ENCODE data around the gene CUX1. TPM values are rescaled to one million over a fixed set of nuclear protein-coding genes. Genes with fewer than 3 reads are reported as not detected.

CUX1 gene
- polyA plus RNA-seq, 1 experiment: 29.7 TPM

- CTCF ChIA-PET: no interaction called here
Measured at GRCh38 chr7:101957744-101958525, 140.5 kb downstream of the CUX1 start.

DNA sequence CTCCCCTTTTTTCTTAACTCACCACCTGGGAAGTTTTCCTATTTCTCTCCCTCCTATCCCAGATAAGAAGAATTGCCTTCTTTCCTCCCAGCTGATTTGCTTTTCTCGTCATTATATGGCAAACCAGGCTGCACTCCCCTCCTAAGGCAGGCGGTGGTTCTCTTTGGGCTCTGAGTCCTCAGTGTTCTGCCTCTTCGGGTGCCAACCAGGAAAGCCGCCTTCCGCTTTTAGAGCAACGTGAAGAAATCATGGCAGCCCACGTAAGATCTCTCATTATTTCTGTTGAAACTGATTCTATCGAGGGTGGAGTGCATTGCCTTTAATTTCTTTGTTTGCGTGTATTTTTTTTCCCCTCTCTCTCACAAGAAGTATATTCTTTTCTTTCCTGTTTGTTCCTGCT lies 141.9 kb downstream of the CUX1 start:
- CTCF ChIA-PET: no interaction called here
- no peak for DNase-seq (ENCODE audit: low read depth, low spot score)
- Histone ChIP-seq H3K27ac (ENCODE audit: low read depth, low read length) (no peak overlapping the region), H3K27me3 (ENCODE audit: control insufficient read depth, insufficient read depth, low read length) (no peaks in the 10 kb centered on the region), H3K4me3 (ENCODE audit: low read depth, low read length) (no peak overlapping the region), H3K9me3 (ENCODE audit: control insufficient read depth, insufficient read depth, low read length) (no peaks in the 10 kb centered on the region)
- POLR2A ChIA-PET: no interaction called here
- TF ChIP-seq, protein P1, sequence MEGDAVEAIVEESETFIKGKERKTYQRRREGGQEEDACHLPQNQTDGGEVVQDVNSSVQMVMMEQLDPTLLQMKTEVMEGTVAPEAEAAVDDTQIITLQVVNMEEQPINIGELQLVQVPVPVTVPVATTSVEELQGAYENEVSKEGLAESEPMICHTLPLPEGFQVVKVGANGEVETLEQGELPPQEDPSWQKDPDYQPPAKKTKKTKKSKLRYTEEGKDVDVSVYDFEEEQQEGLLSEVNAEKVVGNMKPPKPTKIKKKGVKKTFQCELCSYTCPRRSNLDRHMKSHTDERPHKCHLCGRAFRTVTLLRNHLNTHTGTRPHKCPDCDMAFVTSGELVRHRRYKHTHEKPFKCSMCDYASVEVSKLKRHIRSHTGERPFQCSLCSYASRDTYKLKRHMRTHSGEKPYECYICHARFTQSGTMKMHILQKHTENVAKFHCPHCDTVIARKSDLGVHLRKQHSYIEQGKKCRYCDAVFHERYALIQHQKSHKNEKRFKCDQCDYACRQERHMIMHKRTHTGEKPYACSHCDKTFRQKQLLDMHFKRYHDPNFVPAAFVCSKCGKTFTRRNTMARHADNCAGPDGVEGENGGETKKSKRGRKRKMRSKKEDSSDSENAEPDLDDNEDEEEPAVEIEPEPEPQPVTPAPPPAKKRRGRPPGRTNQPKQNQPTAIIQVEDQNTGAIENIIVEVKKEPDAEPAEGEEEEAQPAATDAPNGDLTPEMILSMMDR (IDR thresholded peaks at IDR 0.05; ENCODE audit: low read depth, low read length): no peak

More at GRCh38 chr7:101957744-101958525, 140.5 kb downstream of the CUX1 start:
- H3K27me3 ChIP-seq (ENCODE audit: control insufficient read depth, insufficient read depth, low read length): no peaks in the 10 kb centered on the region
- no peaks in the 10 kb centered on the region for H3K9me3 ChIP-seq (ENCODE audit: control insufficient read depth, insufficient read depth, low read length)
- POLR2A ChIA-PET: no interaction called here
- no peak overlapping the region for H3K27ac ChIP-seq (ENCODE audit: low read depth, low read length)
- DNase-seq (ENCODE audit: low read depth, low spot score): no peak
- TF ChIP-seq, protein P1 (IDR thresholded peaks at IDR 0.05; ENCODE audit: low read depth, low read length): no peak
- H3K4me3 ChIP-seq (ENCODE audit: low read depth, low read length): no peak overlapping the region

DNA sequence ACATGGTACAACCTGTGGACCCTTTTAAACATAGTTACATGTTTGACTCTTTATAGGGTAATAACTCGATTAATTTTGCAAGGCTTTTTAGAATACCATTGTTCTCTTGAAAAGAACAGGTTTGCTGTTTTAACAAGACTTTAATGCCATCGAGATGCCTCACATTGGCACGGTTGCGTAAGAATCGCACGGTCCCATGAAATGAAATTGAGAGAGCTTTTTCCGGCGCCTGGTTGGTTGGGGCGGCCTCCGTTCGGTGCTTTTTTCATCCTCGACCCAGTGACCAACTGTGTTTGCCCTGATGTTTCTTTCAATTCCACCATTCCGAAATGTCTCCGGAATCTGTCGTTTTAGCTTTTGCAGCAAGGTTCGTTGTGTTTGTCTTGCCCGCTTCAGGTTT lies 142.4 kb downstream of the CUX1 start:
- POLR2A ChIA-PET: no interaction called here
- CTCF ChIA-PET: no interaction called here
- no peaks in the 10 kb centered on the region for H3K27me3 ChIP-seq (ENCODE audit: control insufficient read depth, insufficient read depth, low read length)
- H3K9me3 ChIP-seq (ENCODE audit: control insufficient read depth, insufficient read depth, low read length): no peaks in the 10 kb centered on the region
- DNase-seq (ENCODE audit: low read depth, low spot score): no peak
- H3K4me3 ChIP-seq (ENCODE audit: low read depth, low read length): no peak overlapping the region
- TF ChIP-seq, protein P1 (IDR thresholded peaks at IDR 0.05; ENCODE audit: low read depth, low read length): no peak
- no peak overlapping the region for H3K27ac ChIP-seq (ENCODE audit: low read depth, low read length)

DNA sequence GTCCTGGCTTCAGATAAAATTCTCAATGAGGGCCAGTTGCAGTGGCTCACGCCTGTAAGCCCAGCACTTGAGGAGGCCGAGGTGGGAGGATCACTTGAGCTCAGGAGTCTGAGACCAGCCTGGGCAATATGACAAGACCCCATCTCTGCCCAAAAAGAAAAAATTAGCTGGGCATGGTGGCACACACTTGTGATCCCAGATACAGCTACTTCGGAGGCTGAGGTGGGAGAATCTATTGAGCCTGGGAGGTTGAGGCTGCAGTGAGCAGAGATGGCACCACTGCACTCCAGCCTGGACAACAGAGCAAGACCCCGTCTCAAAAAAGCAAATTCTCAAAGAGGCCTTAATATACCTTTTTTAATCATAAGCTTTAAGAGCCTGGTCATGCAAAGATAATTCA lies 142.9 kb downstream of the CUX1 start:
- H3K27ac ChIP-seq (ENCODE audit: low read depth, low read length): no peak overlapping the region
- ChIA-PET POLR2A (no interaction called here), CTCF (no interaction called here)
- H3K27me3 ChIP-seq (ENCODE audit: control insufficient read depth, insufficient read depth, low read length): no peaks in the 10 kb centered on the region
- no peaks in the 10 kb centered on the region for H3K9me3 ChIP-seq (ENCODE audit: control insufficient read depth, insufficient read depth, low read length)
- DNase-seq (ENCODE audit: low read depth, low spot score): no peak
- TF ChIP-seq, protein P1 (IDR thresholded peaks at IDR 0.05; ENCODE audit: low read depth, low read length): no peak
- no peak overlapping the region for H3K4me3 ChIP-seq (ENCODE audit: low read depth, low read length)

- Histone ChIP-seq H3K27me3 (ENCODE audit: control insufficient read depth, insufficient read depth, low read length) (no peaks in the 10 kb centered on the region), H3K9me3 (ENCODE audit: control insufficient read depth, insufficient read depth, low read length) (no peaks in the 10 kb centered on the region), H3K27ac (ENCODE audit: low read depth, low read length) (no peak overlapping the region), H3K4me3 (ENCODE audit: low read depth, low read length) (no peak overlapping the region)
- POLR2A ChIA-PET: no interaction called here
- CTCF ChIA-PET: no interaction called here
- DNase-seq (ENCODE audit: low read depth, low spot score): no peak
- TF ChIP-seq, protein P1 (IDR thresholded peaks at IDR 0.05; ENCODE audit: low read depth, low read length): no peak
Measured at GRCh38 chr7:101960985-101961708, 143.7 kb downstream of the CUX1 start.

All from AG04450 (cell line).